Stimulated activated CD4-positive, alpha-beta T cell treated with anti-CD3 and anti-CD28 coated beads, Interleukin-4, amount 100 ng/mL, for 1 hour (primary cell): Measurements from ENCODE around the gene SMURF2.
"Not testable (repeated sequence)": the region's sequence is repeated elsewhere in the genome, so short reads cannot be mapped to it uniquely, and the experiment has no call there.

Experiments used
- DNase-seq: peaks from one replicate; pipeline ENCODE4 v3.0.0-alpha.2; 2020

The SMURF2 gene

GRCh38 chr17:64628641-64629040 lies 33.5 kb downstream of the SMURF2 start:
- DNase-seq: no peak

GRCh38 chr17:64627797-64628196 lies 34.3 kb downstream of the SMURF2 start:
- DNase-seq: no peak

- DNase-seq: no peak
Observed at GRCh38 chr17:64626827-64627226, 35.3 kb downstream of the SMURF2 start.

- no peak for DNase-seq
Observed at GRCh38 chr17:64625541-64625940, 36.6 kb downstream of the SMURF2 start.

- no peak for DNase-seq
Observed at GRCh38 chr17:64622931-64623654, 39.0 kb downstream of the SMURF2 start.

- no peak for DNase-seq
Observed at GRCh38 chr17:64621772-64622171, 40.3 kb downstream of the SMURF2 start.

GRCh38 chr17:64618848-64619247 lies 43.3 kb downstream of the SMURF2 start:
- no peak for DNase-seq

GRCh38 chr17:64617125-64617780 lies 44.9 kb downstream of the SMURF2 start:
- DNase-seq: no peak

GRCh38 chr17:64615028-64615677 lies 47.0 kb downstream of the SMURF2 start:
- no peak for DNase-seq

- DNase-seq: no peak
Observed at GRCh38 chr17:64614266-64615027, 47.7 kb downstream of the SMURF2 start.

GRCh38 chr17:64611369-64611768 lies 50.7 kb downstream of the SMURF2 start:
- no peak for DNase-seq

GRCh38 chr17:64610244-64610643 lies 51.9 kb downstream of the SMURF2 start:
- DNase-seq: not testable (repeated sequence)

- no peak for DNase-seq
Observed at GRCh38 chr17:64608571-64608981, 53.5 kb downstream of the SMURF2 start.

- no peak for DNase-seq
Observed at GRCh38 chr17:64607862-64608565, 54.1 kb downstream of the SMURF2 start.

- not testable (repeated sequence) for DNase-seq
Observed at GRCh38 chr17:64604532-64604931, 57.6 kb downstream of the SMURF2 start.

GRCh38 chr17:64603987-64604386 lies 58.1 kb downstream of the SMURF2 start:
- no peak for DNase-seq

- no peak for DNase-seq
Observed at GRCh38 chr17:64599827-64600226, 62.3 kb downstream of the SMURF2 start.

- DNase-seq: peak; percentile 28
Observed at GRCh38 chr17:64599187-64599676, 62.9 kb downstream of the SMURF2 start.

- no peak for DNase-seq
Observed at GRCh38 chr17:64598672-64599071, 63.4 kb downstream of the SMURF2 start.

- DNase-seq: no peak
Observed at GRCh38 chr17:64596988-64597387, 65.1 kb downstream of the SMURF2 start.

GRCh38 chr17:64596439-64596838 lies 65.7 kb downstream of the SMURF2 start:
- DNase-seq: no peak

GRCh38 chr17:64591944-64592343 lies 70.2 kb downstream of the SMURF2 start:
- no peak for DNase-seq
